Measurements from ENCODE around the gene MBTD1.

The MBTD1 gene

DNA sequence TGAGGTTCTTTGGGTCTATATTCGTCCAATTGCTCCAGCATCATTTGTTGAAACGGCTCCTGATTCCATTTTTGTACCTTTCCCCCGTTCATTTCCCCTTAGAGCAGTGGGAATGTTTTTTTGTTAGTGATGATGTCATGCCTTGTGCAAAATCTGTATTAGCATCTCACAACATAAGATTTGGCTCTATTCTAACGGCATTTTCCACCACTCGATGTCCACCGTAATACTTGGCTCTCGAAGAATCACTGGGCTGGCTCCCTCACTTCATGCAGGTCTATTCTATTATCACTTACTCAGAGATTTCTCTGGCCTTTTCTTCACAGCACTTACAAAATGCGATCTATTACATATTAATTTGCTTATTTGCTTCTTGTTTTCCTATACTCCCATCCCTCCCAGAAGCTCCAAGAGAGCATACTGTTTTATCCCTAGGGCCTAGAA, 107.1 kb downstream of the MBTD1 start:
- in situ Hi-C loops (cut with MboI; ENCODE audit: low sequenced_read_pairs): loop anchor here (10.0 kb wide), 1 partner anchor 148 kb away; no protein-coding TSS in a partner anchor

DNA sequence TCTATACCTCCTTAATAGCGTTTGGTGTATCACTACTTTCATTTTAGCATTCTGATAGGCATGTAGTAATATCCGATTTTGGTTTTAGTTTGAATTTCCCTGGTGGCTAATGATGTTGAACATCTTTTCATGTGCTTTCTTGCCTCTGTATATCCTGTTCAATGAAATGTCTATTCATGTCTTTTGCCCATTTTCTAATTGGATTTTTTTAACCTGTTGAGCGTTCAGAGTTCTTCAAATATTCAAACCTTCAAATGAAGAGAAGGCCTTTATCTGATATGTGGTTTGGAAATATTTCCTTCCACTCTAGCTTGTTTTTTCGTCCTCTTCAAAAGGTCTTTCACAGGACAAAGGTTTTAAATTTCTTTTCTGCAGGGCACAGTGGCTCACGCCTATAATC, 108.9 kb downstream of the MBTD1 start:
- in situ Hi-C loops (cut with MboI; ENCODE audit: low sequenced_read_pairs): loop anchor here (10.0 kb wide), 1 partner anchor 146 kb away; no protein-coding TSS in a partner anchor

DNA sequence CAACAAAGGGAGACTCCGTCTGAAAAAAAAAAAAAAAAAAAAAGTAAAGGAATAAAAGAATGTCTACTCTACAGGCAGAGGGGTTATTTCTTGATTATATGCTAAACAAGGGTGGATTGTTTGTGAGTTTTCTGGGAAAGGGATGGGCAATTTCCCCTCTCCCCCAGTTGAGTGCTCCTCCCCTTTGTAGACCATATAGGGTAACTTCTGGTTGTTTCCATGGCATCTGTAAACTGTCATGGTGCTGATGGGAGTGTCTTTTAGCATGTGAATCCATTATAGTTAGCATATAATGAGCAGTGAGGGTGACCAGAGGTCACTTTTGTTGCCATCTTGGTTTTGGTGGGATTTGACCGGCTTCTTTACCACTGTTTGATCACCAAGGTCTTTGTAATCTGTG, 110.7 kb downstream of the MBTD1 start:
- in situ Hi-C loops (cut with MboI; ENCODE audit: low sequenced_read_pairs): no loop called here

DNA sequence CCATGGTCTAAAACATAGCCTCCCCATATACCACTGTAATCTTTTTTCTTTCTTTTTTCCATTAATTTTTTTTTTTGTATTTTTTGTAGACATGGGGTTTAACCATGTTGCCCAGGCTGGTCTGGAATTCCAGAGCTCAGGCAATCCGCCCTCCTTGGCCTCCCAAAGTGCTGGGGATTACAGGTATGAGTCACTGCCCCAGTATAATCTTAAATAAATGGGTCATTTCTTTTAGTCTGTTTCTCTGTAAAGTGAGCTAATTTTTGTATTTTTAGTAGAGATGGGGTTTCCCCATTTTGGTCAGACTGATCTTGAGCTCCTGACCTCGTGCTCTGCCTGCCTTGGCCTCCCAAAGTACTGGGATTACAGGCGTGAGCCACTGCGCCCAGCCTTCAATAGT, 112.2 kb downstream of the MBTD1 start:
- in situ Hi-C loops (cut with MboI; ENCODE audit: low sequenced_read_pairs): no loop called here

DNA sequence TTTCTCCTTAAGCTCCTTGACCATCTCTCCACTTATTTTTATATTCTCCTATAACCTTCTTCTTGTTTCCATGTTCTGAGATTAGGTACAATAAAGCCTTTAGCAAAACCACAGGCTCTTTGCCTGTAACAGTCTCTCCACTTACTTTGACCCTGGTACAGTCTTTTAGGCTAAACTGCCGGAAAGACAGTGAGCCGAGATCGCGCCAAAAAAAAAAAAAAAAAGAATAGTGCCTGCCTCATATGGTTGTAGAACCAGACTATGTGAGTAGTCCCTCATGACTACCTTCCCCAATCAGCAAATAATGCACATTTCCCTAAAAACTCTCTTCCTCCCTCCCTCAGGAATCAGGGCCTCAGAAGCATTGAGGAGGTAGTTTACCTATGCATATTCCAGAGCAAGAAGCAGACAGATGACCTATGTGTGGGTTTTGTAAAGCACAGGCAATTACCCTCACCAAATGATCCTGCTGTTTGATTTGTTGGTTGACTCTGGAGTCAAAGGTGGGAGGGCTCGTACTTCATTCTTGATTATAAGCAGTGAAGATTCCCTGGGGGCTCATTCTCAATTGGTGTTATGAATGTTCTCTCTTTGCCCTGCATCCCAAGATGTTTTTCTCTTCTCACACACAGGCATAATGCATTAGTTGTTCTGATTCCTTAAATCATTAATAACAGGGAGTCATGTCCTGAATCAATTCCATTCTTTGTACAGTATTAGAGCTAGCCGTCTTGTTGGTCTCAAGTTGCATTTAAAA, 115.4 kb downstream of the MBTD1 start:
- in situ Hi-C loops (cut with MboI; ENCODE audit: low sequenced_read_pairs): no loop called here

DNA sequence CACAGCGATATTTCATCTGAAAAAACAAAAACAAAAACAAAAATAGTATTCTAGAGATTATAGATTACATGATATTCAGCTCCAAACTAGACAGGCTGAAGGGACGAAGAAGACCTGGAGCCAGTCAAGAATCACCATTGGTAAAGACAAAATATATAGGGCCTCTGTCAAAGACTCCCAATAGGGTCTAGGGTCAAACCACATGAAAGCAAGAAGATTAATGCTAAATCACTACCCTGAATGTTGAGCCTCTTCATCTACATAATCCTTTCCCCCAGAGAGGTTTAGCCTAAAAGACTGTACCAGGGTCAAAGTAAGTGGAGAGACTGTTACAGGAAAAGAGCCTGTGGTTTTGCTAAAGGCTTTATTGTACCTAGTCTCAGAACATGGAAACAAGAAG, 117.3 kb downstream of the MBTD1 start:
- in situ Hi-C loops (cut with MboI; ENCODE audit: low sequenced_read_pairs): no loop called here

DNA sequence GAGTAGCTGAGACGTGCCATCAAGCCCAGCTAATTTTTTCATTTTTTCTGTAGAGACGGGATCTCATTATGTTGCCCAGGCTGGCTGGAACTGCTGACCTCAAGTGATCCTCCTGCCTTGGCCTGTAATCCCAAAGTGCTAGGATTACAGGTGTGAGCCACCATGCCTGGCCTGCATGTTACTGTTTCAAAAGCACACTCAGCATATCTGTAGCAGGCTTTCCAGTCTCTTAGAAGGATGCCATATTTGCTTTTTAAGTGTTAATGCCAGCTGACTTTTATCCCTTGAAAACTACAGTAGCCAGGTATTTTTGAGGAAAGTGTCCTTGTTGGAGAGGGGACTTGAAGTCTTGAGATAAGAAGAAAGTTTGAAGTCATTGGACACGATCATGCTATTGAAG, 123.9 kb downstream of the MBTD1 start:
- in situ Hi-C loops (cut with MboI; ENCODE audit: low sequenced_read_pairs): no loop called here

DNA sequence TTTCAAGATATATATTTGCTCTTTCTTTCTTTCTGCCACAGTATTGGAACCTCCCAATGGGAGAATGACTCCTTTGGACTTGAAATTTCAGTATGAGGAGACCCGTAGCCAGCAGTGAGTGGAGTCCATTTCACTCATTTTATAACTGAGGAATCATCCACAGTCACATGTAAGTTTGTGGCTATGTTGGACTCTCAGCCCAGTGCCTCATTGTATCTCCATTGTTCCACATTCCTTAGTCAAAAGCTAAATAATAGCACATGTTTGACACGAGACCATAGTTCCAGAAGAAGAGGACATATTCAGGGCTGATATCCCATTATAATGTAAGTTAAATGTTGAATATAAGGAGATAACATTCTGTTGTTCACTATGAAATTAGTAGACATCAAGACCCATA, 126.5 kb downstream of the MBTD1 start:
- in situ Hi-C loops (cut with MboI; ENCODE audit: low sequenced_read_pairs): no loop called here

DNA sequence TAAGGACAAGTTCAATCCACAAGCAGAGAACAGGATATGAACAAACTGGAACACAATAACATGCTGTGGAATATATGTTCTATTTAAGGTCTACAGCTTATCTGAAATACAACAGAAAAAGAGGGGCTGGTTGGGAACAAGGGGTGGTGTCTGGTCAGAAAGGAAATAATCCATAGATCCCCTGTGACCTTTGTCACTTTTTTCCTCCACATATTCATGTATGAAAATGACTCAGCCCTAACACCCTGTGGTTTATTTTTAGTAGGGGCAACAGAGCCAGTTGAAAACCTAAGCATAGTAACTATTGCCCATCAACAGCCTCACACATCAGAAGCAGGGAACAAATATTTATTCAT, 126.9 kb downstream of the MBTD1 start:
- in situ Hi-C loops (cut with MboI; ENCODE audit: low sequenced_read_pairs): no loop called here

DNA sequence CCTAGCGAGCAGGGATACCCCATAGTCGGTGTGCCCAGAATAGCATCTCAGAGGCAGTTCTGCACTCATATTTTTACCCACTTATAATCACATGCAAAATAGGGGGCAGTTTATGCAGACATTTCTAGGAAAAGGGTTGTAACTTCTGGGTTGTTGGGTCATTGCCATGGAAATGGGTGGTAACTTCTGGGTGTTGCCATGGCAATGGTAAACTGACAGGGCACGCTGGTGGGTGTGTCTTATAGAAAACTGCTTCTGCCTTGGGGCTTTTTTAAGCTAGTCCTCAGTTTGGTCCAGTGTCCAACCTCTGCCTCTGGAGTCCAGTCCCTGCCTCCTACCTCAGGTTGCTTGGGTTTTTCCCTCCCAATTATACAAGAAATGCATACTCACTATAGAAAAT, 131.8 kb downstream of the MBTD1 start:
- in situ Hi-C loops (cut with MboI; ENCODE audit: low sequenced_read_pairs): no loop called here

All from HL-60/S4 (cell line).